ENCODE results near the gene VSX2.

- TF ChIP-seq CTCF (conservative IDR thresholded peaks at IDR 0.05 in 1 of 2, IDR thresholded peaks at IDR 0.05 in 1 of 2; ENCODE audit: low read depth in 1 of 2, low read length in 2 of 2) (no peak), EZH2 (IDR thresholded peaks at IDR 0.05; ENCODE audit: low read length, missing control alignments) (no peak)
Observed at GRCh38 chr14:74299061-74299545, 59.9 kb downstream of the VSX2 start.
